ENCODE data around the gene GABBR2. TPM values are rescaled to one million over a fixed set of nuclear protein-coding genes. Genes with fewer than 3 reads are reported as not detected.
"Not testable (repeated sequence)": the region's sequence is repeated elsewhere in the genome, so short reads cannot be mapped to it uniquely, and the experiment has no call there.

GABBR2 gene
- total RNA-seq, 1 experiment from 2014 or later: 0.74 TPM

DNA sequence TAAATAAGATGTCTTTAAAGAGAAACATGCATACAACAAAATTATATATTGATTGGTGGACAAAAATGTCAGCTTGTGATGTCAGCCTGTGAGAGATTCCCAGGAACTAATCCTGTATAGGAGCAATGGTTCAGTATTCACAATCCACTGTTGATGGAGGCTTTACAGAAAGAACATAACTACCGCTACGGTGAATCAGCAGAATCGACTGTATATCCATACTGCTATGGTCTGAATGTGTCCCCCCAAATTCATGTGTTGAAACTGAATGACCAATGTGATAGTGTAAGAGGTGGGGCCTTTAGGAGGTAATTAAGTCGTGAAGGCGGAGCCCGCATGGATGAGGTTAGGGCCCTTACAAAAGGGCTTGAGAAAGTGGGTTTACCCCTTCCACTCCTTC is 412.9 kb downstream of the GABBR2 start:
- no peak for DNase-seq (ENCODE audit: low spot score)

DNA sequence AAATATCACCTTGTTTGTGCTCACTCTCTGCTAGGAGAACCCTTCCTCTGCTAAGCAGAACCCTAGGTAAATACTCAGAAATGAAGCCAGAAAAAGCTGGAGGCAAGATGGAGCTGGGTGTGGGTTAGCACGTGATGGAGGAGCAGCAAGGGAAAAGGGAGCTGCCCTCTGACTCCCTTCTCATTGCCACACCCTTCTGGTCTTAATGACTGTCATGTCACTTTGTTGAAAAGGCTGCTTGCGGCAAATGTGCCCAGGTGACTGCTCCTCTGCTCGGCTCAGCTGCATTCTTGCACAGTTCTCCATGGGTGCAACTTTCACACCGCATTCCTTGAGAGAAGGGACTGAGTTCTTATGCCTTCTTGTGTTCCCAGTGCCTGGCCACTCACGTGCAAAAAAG is 416.9 kb downstream of the GABBR2 start:
- DNase-seq (ENCODE audit: low spot score): no peak

DNA sequence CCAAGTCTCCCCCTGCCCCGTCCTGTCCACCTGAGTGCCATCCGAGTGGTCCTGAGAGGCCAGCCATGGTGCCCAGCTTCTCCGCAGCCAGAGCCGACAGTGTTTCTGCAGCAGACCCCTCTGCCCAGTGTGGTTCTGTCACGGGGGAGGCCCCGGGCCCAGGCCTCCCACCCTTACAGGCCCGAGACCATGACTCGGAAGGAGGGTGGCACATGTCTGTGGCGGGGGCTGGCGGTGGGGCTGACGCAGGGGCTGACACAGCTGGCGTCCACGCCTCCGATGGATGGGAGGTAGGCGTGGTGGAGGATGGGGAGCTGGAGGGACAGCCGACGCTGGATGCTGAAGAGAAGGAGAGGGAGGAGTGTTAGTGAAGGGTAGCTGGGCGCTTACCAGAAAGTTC is 418.3 kb downstream of the GABBR2 start:
- no peak for DNase-seq (ENCODE audit: low spot score)

DNA sequence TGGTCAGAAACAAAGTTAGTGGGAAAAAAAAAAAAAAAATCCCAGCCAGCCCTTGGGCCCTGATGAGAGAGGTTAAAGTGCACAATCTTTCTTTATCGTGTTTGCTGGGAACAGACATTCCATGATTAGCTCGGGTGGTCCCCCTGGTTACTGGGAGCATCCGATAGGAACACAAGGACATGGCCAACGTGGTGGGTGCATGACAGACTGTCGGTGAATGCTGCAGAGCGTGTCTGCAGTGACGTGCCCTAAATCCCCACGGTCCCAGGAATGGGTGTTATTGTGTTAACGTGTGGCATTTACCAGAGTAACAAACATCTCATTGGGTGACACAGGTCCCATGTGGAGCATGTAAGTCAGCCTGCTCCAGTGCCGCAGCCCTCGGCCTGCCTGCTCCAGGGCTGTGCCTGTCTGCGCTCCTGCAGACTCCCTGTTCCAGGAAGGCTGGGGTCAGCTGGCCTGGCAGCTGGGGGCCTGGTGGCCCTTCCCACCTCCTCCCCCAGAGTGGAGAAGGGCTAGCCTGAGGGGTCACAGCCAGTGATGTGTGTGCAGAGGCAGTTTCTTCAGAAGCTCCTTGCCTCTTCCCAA is 419.0 kb downstream of the GABBR2 start:
- DNase-seq (ENCODE audit: low spot score): no peak

DNA sequence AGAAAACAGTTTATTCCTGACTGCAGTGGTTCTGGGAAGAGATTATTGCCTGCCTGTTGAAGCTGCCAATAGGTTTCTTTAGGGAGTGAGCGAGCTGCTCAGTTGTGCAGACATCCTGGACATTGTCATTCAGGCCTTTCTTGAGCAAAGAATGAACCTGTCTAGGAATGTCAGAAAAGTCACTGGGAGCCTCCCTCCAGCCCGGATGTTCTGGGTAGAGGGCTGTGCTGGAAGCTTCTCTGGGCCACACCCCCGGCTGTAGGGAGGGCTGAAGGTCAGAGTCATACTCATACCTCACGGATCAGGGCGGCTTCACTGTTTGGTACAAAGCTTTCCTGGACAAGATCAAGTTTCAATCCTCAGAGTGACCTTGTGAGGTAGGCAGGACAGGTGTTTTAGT is 419.9 kb downstream of the GABBR2 start:
- DNase-seq (ENCODE audit: low spot score): no peak

DNA sequence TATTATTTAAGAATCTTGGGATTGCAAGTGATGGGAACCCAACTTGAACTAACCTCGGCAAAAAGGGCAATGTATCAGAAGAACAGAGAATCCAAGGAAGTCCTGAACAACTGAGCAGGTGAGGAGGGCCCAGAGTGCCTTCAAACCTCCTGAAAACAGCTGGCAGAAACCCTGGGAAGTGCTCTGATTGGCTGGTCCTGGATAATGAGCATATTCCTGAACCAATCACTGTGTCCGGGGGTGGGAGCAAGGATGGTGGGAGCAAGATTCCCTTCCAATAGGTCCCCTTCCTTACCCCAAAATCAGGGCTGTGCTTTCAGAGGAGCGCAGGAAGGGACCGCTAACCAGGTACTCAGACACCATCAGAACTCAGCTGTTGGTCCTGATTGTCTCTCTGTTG is 421.4 kb downstream of the GABBR2 start:
- DNase-seq (ENCODE audit: low spot score): no peak

DNA sequence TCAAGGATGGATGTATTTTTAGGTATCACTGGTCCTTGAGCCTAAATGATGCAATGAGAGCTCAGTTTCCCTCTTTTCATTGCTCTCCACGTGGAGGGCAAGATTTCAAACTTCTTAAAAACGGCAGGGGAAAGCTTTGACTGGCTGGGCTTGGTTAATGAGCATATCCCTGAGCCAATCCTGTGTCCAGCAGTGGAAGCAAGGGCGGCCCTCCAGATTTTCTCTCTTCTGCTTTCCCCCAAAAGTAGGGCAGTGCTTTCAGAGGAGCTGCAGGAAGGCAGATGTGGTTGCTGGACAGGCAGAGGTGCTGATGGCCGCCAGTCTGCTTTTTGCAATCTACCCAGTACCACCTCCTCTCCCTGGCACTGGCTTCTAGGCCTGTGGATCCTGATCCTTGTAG is 423.3 kb downstream of the GABBR2 start:
- DNase-seq (ENCODE audit: low spot score): no peak

DNA sequence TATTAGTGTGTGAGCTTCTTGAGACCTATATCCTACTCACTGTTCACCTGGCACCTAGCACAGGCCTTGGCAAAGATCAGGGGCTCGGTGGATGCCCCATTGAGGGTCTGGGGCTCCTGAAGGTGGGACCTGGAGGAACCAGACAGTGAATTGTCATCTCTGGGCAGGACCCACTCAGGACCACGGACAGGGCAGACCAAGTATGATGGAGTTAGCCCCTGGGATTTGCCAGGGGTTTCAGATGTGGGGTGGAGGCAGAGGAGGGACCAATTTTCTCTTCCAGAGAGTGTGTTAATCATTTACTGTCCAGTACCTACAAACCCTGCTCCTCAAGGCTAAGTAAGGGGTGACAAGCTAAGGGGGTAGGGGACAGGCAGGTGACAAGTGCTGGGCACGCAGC is 424.0 kb downstream of the GABBR2 start:
- no peak for DNase-seq (ENCODE audit: low spot score)

DNA sequence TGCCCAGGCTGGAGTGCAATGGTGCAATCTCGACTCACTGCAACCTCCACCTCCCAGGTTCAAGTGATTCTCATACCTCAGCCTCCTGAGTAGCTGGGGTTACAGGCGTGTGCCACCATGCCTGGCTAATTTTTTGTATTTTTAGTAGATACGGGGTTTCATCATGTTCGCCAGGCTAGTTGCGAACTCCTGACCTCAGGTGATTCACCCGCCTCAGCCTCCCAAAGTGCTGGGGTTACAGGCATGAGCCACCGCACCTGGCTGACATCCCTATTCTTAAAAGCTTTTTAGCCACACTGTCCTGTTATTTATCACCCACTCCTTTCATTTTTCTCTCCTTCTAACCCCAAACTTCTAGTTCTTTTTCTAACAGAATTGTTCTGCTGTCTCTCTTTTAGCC is 425.6 kb downstream of the GABBR2 start:
- DNase-seq (ENCODE audit: low spot score): not testable (repeated sequence)

DNA sequence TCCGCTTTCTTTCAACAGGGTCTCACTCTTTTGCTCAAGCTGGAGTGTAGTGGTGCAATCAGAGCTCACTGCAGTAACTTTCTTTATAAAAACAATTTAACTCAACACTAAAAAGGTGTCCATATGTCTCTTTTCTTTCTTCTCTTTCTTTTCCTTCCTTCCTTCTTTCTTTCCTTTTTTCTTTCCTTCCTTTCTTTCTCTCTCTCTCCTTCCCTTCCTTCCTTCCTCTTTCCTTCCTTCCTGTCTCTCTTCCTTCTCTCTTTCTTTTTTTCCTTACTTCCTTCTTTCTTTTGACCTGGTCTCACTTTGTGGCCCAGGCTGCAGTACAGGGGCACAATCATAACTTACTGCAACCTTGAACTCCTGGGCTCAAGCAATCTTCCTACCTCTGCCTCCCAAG is 427.5 kb downstream of the GABBR2 start:
- DNase-seq (ENCODE audit: low spot score): no peak

DNA sequence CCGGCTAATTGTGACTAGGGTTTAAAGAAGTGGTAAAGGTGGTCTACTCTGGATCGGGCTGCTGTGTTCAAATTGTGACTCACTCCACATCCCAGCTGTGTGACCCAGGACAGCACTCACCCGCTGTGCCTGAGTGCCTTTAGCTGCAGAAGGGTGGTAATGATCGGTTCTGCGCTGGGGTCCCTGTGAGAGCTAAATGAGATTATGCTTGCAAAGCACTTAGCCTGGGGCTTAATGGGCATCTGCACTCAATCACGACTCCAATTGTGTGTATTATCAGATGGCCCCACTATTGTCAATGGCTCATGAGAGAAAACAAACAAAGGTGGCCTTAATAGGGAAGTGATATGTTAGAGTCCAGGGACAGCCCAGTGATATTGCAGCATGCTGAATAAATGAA is 428.2 kb downstream of the GABBR2 start:
- no peak for DNase-seq (ENCODE audit: low spot score)

DNA sequence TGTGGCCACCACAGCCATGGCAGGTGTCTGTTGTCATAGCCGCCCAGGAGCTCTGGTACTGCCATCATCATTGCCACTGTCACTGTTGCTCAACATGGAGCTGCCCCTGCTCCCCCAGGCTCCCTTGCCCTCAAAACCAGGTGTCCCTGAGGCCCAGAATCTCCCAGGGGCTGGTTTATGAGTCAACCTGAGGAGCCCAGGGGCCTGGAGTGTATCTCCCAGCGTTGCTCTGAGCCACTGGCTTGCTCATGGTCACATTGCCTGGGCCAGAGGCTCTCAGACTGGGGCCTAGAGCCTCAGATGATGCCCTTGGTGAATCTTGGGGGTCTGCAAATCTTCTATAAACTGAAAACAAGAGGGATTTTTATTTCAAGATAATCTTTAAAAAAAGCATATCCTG is 428.6 kb downstream of the GABBR2 start:
- DNase-seq (ENCODE audit: low spot score): no peak

DNA sequence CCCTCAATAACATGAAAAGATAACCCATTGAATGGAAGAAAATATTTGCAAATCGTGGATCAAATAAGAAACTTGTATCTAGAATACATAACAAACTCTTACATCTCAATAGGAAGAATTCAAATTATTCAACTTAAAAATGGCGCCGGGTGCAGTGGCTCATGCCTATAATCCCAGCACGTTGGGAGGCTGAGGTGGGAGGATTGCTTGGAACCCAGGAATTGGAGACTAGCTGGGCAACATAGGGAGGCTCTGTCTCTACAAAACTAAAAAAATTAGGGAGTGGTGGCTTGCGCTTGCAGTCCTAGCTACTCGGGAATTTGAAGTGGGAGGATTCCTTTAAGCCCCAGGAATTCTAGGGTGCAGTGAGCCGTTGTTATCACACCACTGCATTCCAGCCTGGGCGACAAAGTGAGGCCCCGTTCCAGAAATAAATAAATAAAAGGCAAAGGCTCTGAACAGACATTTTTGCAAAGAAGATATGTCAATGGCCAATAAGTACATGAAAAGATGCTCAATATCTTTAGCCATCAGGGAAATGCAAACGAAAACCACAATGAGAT is 431.7 kb downstream of the GABBR2 start:
- DNase-seq (ENCODE audit: low spot score): no peak

DNA sequence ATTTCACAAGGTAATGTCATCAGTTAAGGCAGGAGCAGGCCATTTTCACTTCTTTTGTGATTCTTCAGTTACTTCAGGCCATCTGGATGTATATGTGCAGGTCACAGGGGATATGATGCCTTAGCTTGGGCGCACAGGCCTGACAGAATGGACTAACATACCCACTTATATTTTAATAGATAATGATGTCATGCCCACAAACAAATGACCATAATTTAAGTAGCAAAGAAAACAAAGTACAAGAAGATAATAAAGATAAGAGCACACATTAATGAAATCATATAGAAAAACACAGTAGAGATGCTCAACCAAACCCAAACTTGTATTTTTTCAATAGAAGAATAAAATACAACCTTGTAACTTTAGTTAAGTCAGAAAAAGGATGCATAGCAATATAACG is 433.6 kb downstream of the GABBR2 start:
- DNase-seq (ENCODE audit: low spot score): no peak

DNA sequence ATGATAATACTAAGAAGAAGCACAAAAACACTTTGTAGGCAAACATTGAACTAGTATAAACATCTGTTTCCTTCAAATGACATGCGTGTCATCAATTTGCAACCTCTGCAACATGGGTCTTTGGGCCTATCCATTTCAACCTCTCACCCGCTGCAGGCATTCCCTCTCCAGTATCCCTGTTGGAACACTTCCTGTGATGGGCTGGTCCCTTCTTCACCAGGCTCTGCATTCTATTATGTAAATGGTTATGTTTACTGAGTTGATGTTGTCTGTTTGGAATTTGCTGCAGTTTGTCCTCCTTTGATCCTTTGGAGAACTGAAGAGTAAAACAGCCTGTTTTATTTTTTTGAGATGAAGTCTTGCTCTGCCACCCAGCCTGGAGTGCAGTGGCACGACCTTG is 436.7 kb downstream of the GABBR2 start:
- no peak for DNase-seq (ENCODE audit: low spot score)

DNA sequence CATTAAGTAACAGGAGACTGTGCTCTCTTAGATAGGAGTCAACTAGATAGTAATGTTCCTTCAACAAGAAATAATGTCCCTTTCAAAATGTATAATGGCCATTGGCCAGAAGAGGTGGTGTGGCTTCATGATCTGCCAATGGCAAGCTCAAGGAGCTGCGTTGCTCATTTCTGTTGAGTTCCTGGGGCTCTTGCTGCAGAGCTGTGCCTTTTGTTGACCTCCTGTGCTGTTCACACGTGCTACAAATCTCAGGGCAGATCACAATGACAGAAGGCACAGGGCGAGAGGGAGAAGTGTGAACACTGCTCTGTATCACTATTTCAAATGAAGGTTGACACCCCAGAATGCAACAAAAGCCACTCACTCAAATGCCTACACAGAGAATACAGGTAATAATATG is 437.3 kb downstream of the GABBR2 start:
- DNase-seq (ENCODE audit: low spot score): no peak

DNA sequence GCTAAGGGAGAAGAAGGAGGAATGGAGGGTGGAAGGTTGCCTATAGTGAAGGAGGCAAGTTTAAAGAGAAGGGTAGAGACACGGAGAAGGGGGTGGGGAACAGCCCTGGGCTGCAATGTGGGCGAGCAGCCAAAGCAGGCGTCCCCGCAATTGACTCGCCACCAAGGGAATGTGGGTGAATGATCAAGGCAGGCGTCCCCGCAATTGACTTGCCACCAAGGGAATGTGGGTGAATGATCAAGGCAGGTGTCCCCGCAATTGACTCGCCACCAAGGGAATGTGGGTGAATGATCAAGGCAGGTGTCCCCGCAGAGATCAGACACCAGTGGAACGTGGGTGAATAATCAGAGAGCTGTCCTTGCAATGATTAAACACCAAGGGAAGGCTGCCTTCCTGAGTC is 438.5 kb downstream of the GABBR2 start:
- DNase-seq (ENCODE audit: low spot score): not testable (repeated sequence)

DNA sequence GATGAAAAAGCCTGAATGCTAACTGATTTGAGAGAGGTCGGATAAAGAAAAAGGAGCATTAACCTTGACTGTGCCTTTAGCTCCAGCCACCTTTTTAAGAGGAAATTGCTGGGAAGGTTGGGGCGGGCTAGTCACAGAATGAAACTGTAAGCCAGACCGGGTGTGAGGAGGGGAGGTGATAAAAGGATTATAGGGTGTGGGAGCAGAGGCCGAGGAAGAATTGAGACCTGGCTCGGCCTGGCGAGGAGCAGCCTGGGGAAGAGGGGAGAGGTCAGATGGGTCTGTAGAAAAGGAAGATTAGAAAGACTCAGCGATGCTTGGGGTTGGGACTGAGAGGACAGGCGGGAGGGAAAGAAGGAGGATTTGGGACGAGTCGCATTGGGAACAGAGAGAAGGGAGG is 439.1 kb downstream of the GABBR2 start:
- not testable (repeated sequence) for DNase-seq (ENCODE audit: low spot score)

DNA sequence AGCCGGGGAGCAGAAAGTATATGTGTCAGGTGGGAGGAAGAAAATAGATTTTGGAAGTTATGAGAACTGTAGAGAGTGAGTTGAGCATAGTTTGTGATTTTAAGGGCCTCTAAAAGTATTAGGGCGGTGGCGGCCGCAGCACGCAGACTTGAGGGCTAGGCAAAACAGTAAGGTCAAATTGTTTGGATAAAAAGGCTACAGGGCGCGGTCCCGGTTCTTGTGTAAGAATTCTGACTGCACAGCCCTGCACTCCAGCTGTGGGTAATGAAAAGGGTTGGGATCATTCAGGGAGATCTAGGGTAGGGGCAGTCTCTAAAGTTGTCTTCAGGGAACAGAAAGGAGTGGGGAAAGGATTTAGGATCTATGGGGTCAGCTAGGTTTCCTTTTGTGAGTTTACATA is 441.2 kb downstream of the GABBR2 start:
- not testable (repeated sequence) for DNase-seq (ENCODE audit: low spot score)

DNA sequence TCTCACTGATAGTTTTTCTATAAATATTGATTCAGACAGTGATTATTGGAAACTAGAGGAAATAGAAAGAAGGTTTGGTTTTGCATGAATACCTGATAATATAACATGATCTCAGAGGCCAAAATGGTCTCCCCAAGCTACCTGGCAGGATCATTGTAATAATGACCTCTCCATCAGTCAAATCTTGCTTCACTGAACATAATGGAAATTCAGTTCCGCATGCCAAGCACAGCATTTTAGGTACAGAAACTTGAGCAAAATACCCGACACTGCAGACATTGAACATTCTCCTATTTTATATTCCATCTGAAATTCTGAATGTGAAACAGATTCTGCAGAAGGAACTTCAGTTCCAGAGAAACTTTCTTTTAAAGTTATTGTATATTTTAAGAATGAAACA is 444.2 kb downstream of the GABBR2 start:
- no peak for DNase-seq (ENCODE audit: low spot score)

DNA sequence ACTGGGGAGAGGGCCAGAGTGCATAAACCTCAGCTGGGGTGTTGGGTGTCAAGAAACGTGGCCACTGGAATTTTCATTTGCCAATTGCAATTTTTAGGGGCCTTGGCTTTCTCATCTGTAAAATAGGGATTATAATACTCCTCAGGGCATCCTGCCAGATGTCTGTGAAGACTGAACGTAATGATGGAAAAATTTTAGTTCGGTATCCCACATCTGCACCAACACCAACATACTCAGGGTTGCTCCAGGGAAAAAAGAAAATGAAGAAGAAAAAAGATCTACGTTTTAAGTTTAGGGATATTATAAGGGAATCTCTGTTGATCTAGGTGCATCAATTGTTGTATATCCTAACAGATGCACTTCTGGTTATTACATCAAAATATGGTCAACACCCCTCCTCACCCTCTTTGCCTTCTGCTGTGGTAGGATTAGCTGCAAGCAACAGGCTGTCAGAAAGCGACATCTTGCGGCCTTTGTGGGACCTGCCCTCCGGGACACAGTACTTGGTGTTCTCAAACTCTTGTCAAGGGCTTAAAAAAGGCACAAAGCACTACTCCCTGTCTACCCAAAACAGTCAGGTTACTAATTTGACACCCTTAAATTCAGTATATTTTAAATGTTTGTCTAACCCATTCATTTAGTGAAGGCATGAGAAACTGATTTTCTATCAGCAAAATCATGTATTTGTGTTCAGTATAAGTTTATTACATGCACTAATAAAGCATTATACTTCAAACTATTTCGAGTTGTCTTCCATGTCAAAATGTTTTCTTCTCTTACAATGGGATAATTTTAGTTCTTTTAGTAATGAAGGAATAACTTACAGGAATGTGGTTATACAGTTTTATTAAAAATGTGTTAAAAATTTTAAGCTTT is 445.0 kb downstream of the GABBR2 start:
- peak; percentile 85 for DNase-seq (ENCODE audit: low spot score)

DNA sequence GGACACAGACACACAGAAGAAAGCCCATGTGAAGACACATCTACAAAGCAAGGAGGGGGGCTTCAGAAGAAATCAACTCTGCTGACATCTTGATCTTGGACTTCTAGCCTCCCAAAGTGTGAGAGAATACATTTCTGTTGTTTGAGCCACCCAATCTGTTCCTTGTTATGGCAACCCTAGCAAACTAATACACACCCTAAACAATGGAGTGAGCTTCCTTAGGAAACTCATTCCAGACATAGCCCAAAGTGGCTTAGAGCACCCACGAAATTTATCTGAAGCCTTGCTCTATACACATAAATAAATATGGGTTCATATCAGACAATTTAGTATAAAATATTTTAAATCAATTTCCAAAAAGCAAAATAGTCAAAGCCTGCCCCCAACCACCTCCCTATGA is 445.7 kb downstream of the GABBR2 start:
- DNase-seq (ENCODE audit: low spot score): no peak

DNA sequence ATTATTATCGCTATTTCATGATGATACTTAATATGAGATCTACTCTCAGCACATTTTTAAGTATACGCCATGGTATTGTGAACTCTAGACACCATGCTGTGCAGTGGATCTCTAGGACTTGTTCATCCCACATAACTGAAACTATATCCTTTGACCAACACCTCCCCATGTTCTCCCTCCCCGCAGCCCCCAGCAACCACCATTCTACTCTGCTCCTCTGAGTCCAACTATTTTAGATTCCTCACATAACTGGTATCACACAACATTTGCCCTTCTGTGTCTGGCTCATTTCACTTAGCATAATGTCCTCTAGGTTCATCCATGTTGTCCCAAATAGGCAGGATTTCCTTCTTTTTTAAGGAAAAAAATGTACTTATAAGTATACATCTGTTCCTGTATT is 446.7 kb downstream of the GABBR2 start:
- no peak for DNase-seq (ENCODE audit: low spot score)

Measured in A172 (cell line).